DMS53 treated with DMSO at 0.1 percent for 48 hours (cell line): ENCODE measurements around the gene ERBIN.
"Not testable (repeated sequence)": the region's sequence is repeated elsewhere in the genome, so short reads cannot be mapped to it uniquely, and the experiment has no call there.

Source experiments
- DNase-seq: peaks from one replicate; lab custom pipeline; 2025; ENCODE audit not compliant: unreplicated experiment; lab: John Stamatoyannopoulos, UW

Gene ERBIN

DNA sequence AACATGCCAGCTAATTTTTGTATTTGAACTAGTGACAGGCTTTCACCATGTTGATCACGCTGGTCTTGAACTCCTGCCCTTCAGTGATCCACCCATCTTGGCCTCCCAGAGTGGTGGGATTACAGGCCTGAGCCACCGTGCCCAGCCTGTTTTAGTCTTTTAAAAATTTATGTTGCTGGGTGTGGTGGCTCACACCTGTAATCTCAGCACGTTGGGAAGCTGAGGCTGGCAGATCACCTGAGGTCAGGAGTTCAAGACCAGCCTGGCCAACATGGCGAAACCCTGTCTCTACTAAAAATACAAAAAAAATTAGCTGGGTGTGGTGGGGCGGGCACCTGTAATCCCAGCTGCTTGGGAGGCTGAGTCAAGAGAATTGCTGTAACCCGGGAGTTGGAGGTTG, 10.7 kb upstream of the ERBIN start:
- not testable (repeated sequence) for DNase-seq

DNA sequence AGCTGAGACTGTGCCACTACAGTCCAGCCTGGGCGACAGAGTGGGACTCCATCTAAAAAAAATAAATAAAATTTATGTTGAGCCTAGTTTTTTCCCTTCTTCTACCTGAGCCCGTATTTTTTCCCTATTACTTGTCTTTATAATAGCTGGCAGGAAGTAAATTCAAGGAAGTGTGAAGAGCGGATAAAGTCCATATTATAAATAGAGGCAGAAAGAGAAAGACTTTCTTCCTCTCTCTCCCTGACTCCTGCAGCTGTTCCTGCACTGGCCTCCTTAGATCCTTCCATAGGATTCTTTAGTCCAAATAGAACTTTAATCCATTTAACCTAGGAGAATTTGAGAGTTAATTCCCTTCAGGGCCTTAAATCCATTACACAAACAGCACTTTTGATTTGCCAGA, 10.3 kb upstream of the ERBIN start:
- DNase-seq = no peak

- no peak for DNase-seq
These were observed 9.7 kb upstream of the ERBIN start for GRCh38 chr5:65916636-65917035.

- no peak for DNase-seq
These were observed 6.6 kb upstream of the ERBIN start for GRCh38 chr5:65919773-65920172.

GRCh38 chr5:65923339-65923738, 3.0 kb upstream of the ERBIN start:
- no peak for DNase-seq

DNA sequence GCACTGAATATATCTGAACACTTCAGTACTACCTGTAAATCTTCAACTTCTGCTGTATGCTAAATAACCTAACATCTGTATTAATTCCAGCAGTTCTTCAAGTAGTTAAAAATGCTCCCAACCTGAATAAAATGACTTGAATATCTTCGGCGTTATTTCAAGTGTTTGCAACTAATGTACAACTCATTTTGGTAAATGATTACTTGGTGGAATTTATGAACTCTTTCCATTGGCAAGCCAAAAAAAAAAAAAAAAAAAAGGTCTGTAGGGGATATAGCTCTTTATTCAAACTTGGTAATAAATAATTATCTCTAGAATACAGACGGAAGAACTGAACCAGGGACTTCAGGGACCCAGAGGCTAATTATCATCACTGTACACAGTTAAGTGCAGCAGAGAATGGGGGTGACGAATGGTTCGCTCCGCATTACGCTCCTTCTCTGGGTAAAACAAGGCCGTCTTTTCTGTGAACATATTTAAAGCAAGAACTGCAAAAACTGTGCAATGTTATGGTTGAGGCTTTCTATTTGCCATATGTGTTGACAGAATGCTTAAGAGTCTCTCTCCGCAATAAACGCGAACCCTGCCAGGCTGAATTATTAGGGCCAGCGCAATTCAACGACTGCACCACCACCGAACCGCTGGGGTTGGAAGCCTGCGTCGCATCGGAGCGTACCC, 1.9 kb upstream of the ERBIN start:
- no peak for DNase-seq

DNA sequence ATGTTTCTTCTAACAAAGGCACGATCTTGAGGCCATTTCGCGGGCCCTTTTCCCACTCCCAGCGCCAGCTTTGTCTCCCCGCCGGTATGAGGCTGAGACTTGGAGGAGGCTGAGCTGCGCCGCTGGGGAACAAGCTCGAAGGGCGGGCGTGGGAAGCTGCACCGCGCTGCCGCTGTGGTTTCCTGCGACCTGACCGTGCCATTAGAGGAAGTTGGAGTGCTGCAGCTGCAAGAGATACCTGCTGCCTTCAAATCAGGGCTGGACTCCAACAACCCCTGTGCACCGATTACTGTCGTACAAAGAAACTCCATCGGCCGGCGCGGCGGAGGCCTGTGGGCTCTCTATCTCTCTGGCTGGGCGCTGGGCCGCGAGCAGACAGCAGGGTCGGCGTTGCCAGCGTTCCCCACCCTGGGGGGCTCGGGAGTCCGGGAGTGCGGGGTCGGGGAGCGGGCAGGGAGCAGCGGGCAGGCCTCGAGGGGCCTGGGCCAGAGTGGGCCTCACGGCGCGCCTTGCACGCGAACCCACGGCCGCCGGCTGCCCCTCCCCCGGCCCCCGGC, 1.3 kb upstream of the ERBIN start:
- peak; percentile 50 for DNase-seq

- DNase-seq = peak; percentile 75
These were observed 637 bp upstream of the ERBIN start for GRCh38 chr5:65925601-65926275.

GRCh38 chr5:65926893-65927292, 518 bp downstream of the ERBIN start:
- no peak for DNase-seq

- DNase-seq = no peak
These were observed 1.3 kb downstream of the ERBIN start for GRCh38 chr5:65927503-65928321.

GRCh38 chr5:65928322-65928752, 2.0 kb downstream of the ERBIN start:
- no peak for DNase-seq

GRCh38 chr5:65928860-65929259, 2.5 kb downstream of the ERBIN start:
- DNase-seq = no peak

DNA sequence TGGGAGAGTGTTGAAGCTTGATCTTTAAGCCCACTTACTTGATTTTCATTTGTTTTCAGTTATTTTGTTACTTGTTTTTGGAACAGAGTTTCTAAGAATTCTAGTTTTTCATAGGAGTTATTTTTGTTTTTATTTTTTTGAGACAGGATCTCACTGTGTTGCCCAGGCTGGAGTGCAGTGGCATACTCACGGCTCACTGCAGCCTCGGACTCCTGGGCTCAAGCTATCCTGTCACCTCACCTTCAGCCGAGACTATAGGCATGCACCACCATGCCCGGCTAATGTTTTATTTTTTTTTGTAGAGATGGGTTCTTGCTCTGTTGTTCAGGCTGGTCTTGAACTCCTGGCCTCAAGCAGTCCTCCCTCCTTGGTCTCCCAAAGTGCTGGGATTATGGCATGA, 6.3 kb downstream of the ERBIN start:
- no peak for DNase-seq

- no peak for DNase-seq
These were observed 6.9 kb downstream of the ERBIN start for GRCh38 chr5:65933295-65933694.

DNA sequence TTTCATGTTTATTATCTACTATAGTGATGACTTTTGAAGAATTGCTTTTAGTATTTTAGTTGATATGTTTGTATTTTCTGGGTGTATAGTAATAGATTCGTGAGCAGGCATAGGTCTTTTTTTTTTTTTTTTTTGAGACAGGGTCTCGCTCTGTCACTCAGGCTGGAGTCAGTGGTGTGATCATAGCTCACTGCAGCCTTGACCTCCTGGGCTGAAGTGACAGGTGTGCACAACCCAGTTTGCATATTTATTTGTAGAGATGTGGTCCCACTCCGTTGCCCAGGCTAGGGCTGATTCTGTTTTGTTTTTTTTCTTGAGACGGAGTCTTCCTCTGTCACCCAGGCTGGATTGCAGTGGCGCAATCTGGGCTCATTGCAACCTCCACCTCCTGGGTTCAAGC, 11.9 kb downstream of the ERBIN start:
- DNase-seq = no peak

GRCh38 chr5:65943771-65944170, 17.4 kb downstream of the ERBIN start:
- no peak for DNase-seq

GRCh38 chr5:65946198-65946745, 19.9 kb downstream of the ERBIN start:
- DNase-seq = no peak

DNA sequence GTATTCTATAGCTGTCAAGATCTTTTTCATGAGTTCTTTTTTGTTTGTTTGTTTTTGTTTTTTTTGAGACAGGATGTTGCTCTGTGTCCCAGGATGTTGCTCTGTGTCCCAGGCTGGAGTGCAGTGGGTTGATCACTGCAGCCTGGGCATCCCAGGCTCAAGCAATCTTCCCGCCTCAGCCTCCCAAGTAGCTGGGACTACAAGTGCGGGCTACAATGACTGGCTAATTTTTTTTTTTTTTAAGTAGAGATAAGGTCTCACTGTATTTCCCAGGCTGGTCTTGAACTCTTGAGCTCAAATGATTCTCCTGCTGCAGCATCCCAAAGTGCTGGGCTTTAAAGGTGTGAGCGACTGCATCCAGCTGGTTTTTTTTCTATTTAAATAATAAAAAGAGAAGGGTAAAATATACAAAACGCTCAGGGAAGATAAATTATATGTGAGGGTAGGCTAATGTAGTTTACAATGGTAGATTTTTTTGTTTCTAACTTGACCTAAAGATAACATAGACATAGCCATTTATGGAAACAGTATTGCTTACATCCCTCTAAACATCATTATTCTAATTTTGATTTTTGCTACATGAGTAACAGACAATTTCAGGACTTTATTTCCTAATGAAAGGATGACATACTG, 21.9 kb downstream of the ERBIN start:
- no peak for DNase-seq

DNA sequence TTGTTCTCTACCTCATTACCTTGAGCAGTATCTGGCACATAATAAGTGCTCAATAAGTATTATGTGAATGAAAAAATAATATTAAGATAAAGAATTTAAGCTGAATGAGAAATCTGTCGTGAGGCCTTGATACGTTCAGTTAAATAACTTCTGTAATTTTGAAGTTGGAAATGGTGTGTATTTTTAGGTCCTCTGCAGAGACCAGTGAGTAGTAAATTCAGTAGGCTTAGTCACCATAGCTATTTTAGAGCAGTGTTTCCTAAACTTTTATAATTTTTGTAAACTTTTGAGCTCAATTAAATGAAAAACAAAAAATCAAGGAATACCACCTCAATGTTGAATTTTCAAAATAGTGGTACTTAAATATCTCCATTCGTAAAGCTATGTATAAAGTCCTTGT, 25.0 kb downstream of the ERBIN start:
- DNase-seq = no peak

GRCh38 chr5:65952259-65952658, 25.9 kb downstream of the ERBIN start:
- DNase-seq = no peak

GRCh38 chr5:65954200-65954599, 27.8 kb downstream of the ERBIN start:
- DNase-seq = no peak
